CD1c-positive myeloid dendritic cell (primary cell): Measurements from ENCODE around the gene PPP4C.
"Not testable (repeated sequence)": the region's sequence is repeated elsewhere in the genome, so short reads cannot be mapped to it uniquely, and the experiment has no call there.

Experiments
- DNase-seq: peaks from one replicate; pipeline ENCODE4 v3.0.0-alpha.2; 2016; ENCODE audit errors: extremely low spot score

The PPP4C gene

GRCh38 chr16:30096862-30097563, 21.2 kb downstream of the PPP4C start:
- DNase-seq = peak; percentile 75

- no peak for DNase-seq
These were observed 28.3 kb downstream of the PPP4C start for GRCh38 chr16:30104090-30104489.

- DNase-seq = no peak
These were observed 28.7 kb downstream of the PPP4C start for GRCh38 chr16:30104492-30104891.

GRCh38 chr16:30108059-30108850, 32.5 kb downstream of the PPP4C start:
- no peak for DNase-seq

GRCh38 chr16:30110661-30111060, 34.9 kb downstream of the PPP4C start:
- DNase-seq = no peak

- peak; percentile 42 for DNase-seq
These were observed 36.6 kb downstream of the PPP4C start for GRCh38 chr16:30112197-30113030.

- no peak for DNase-seq
These were observed 37.4 kb downstream of the PPP4C start, which contains the start of gene GDPD3 for GRCh38 chr16:30113031-30113710. Gene GDPD3, minus strand, starts transcription at chr16:30113537. Its CDS starts 59 bp downstream, at chr16:30113478.

- DNase-seq = no peak
These were observed 38.0 kb downstream of the PPP4C start for GRCh38 chr16:30113711-30114333.

- no peak for DNase-seq
These were observed 38.6 kb downstream of the PPP4C start for GRCh38 chr16:30114411-30114810.

- DNase-seq = not testable (repeated sequence)
These were observed 39.0 kb downstream of the PPP4C start for GRCh38 chr16:30114833-30115232.

GRCh38 chr16:30115238-30115637, 39.4 kb downstream of the PPP4C start:
- DNase-seq = no peak

- DNase-seq = no peak
These were observed 40.8 kb downstream of the PPP4C start for GRCh38 chr16:30116291-30117207.

- no peak for DNase-seq
These were observed 42.0 kb downstream of the PPP4C start for GRCh38 chr16:30117768-30118167.

GRCh38 chr16:30119428-30119827, 43.6 kb downstream of the PPP4C start:
- no peak for DNase-seq

- no peak for DNase-seq
These were observed 44.7 kb downstream of the PPP4C start for GRCh38 chr16:30120340-30121105.

- DNase-seq = peak; percentile 10
These were observed 46.2 kb downstream of the PPP4C start for GRCh38 chr16:30121741-30122571.

GRCh38 chr16:30122604-30123160, 46.9 kb downstream of the PPP4C start:
- DNase-seq = peak; percentile 9

- no peak for DNase-seq
These were observed 49.2 kb downstream of the PPP4C start for GRCh38 chr16:30124985-30125379.
